Retinal pigment epithelial cell (primary cell): ENCODE data around the gene ZC3H13.

ENCODE experiments used
- DNase-seq: peaks from one replicate; pipeline ENCODE4 v3.0.0-alpha.2; 2010; ENCODE audit warnings: low read depth
- H3K4me3 ChIP-seq: 2 replicates; pipeline ENCODE4 v1.5.1; 2011; ENCODE audit warnings: mild to moderate bottlenecking, low read length, control low read depth, moderate library complexity
- CTCF ChIP-seq: conservative IDR thresholded peaks from 2 replicates; pipeline ENCODE4 v1.5.1; 2011; ENCODE audit warnings: low read depth, low read length, control low read depth, inconsistent platforms

ZC3H13 gene

GRCh38 chr13:46051968-46052318 lies 603 bp downstream of the ZC3H13 start:
- DNase-seq = no peak
- no peak for TF ChIP-seq CTCF
- peak overlapping the region; percentile 91 for H3K4me3 ChIP-seq

- H3K4me3 ChIP-seq = peak overlapping the region; percentile 91
- DNase-seq = no peak
- no peak for TF ChIP-seq CTCF
Observed at GRCh38 chr13:46050771-46051170, 1.8 kb downstream of the ZC3H13 start.

GRCh38 chr13:46045424-46045823 lies 7.1 kb downstream of the ZC3H13 start:
- no peak for TF ChIP-seq CTCF
- H3K4me3 ChIP-seq = no peak overlapping the region
- no peak for DNase-seq

GRCh38 chr13:46043647-46044046 lies 8.9 kb downstream of the ZC3H13 start:
- no peak overlapping the region for H3K4me3 ChIP-seq
- no peak for DNase-seq
- no peak for TF ChIP-seq CTCF

- TF ChIP-seq CTCF = no peak
- H3K4me3 ChIP-seq = no peak overlapping the region
- peak; percentile 65 for DNase-seq
Observed at GRCh38 chr13:46041419-46041839, 11.1 kb downstream of the ZC3H13 start.

GRCh38 chr13:46040763-46041162 lies 11.8 kb downstream of the ZC3H13 start:
- DNase-seq = no peak
- no peak overlapping the region for H3K4me3 ChIP-seq
- no peak for TF ChIP-seq CTCF

- no peak for DNase-seq
- no peak for TF ChIP-seq CTCF
- no peak overlapping the region for H3K4me3 ChIP-seq
Observed at GRCh38 chr13:46039411-46040182, 12.9 kb downstream of the ZC3H13 start.
